Uterus (tissue), 4 donors: ENCODE measurements around the gene RNU1-2. TPM values are rescaled to one million over a fixed set of nuclear protein-coding genes. Genes with fewer than 3 reads are reported as not detected.
"Not testable (repeated sequence)": the region's sequence is repeated elsewhere in the genome, so short reads cannot be mapped to it uniquely, and the experiment has no call there.

ENCODE experiments used
- DNase-seq, 2 donors: peaks; one replicate each; pipeline ENCODE4 v3.0.0-alpha.2; 2019 to 2020
- H3K27ac ChIP-seq, 2 donors: fragments of 200-600 bp; sonication (generic); 1 replicate in 1 of 2; 2 replicates in 1 of 2; pipeline ENCODE4 v1.5.1; 2016 to 2018
- H3K27me3 ChIP-seq, 2 donors: fragments of 200-600 bp; sonication (generic); one replicate each; pipeline ENCODE4 v1.5.1; 2018 to 2019; ENCODE audit warnings: control low read depth in 1 of 2
- H3K36me3 ChIP-seq, 2 donors: fragments of 200-600 bp; sonication (generic); one replicate each; pipeline ENCODE4 v1.5.1; 2019; ENCODE audit warnings: control low read depth in 1 of 2
- H3K4me1 ChIP-seq, 2 donors: fragments of 200-600 bp; sonication (generic); one replicate each; pipeline ENCODE4 v1.5.1; 2018 to 2019; ENCODE audit warnings: control low read depth in 1 of 2
- H3K4me3 ChIP-seq, 2 donors: fragments of 200-600 bp; sonication (generic); 1 replicate in 1 of 2; 2 replicates in 1 of 2; pipeline ENCODE4 v1.5.1; 2018 to 2019; ENCODE audit warnings: mild to moderate bottlenecking in 1 of 2
- H3K9me3 ChIP-seq, 2 donors: fragments of 200-600 bp; sonication (generic); one replicate each; pipeline ENCODE4 v1.5.1; 2019; ENCODE audit warnings: control low read depth in 1 of 2
- POLR2A ChIP-seq, 2 donors: fragments of 450-650 bp; IDR thresholded peaks; one replicate each; pipeline ENCODE4 v1.6.1; 2016; ENCODE audit warnings: antibody characterized with exemption in 2 of 2, mild to moderate bottlenecking in 1 of 2, moderate library complexity in 1 of 2
- intact Hi-C: fragments of 100-400 bp; cut with DNase I; formaldehyde crosslinking; loops from one replicate; pipeline ENCODE4 v1.15.1; 2023; ENCODE audit warnings: low total_unique reads
- total RNA-seq, 4 donors: library from RNA; depleted of rRNA in 3 of 4; stranded (reverse); fragments of >200 nt in 3 of 4; gene quantifications; one replicate each; pipeline versions ENCODE4 v1.1.0 to v1.2.4, GENCODE V29; 2014 to 2023
- TF ChIP-seq, protein P1 (sequence below), 4 experiments: fragments of 200-600 bp in 2 of 4; fragments of 450-650 bp in 2 of 4; sonication (generic) in 2 of 4; IDR thresholded peaks; one replicate each; pipeline ENCODE4 v1.5.1; 2016 to 2019; ENCODE audit warnings: antibody characterized with exemption in 4 of 4, mild to moderate bottlenecking in 2 of 4, moderate library complexity in 1 of 4
- donor health status: DM: yes; HTN: yes; CAD: no.

Gene RNU1-2
- total RNA-seq, 4 donors from 2014 or later: under 0.01 to 2,125 (median under 0.01) TPM

DNA sequence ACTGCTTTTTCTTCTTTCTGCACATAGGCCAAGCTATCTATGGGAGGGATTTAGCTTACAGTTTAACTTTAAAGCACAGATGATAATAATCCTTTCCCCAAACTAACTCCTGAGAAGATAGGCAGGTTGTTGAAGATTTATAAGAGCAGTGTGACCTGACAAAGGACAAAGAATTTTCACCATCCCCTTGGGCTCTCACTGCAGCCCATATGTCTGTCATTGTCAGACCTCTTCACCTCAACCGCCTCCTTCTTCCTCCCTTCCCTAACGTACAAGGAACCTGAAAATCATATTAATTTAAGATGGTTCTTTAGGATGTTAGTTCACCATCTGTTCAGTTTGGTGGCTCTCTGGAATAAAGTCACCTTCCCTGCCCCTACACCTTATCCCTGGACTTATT is 5.0 kb downstream of the RNU1-2 start:
- no peaks in the 10 kb centered on the region for H3K27me3 ChIP-seq
- intact Hi-C loops: no loop called here
- no peak overlapping the region for H3K4me3 ChIP-seq
- TF ChIP-seq, protein P1, sequence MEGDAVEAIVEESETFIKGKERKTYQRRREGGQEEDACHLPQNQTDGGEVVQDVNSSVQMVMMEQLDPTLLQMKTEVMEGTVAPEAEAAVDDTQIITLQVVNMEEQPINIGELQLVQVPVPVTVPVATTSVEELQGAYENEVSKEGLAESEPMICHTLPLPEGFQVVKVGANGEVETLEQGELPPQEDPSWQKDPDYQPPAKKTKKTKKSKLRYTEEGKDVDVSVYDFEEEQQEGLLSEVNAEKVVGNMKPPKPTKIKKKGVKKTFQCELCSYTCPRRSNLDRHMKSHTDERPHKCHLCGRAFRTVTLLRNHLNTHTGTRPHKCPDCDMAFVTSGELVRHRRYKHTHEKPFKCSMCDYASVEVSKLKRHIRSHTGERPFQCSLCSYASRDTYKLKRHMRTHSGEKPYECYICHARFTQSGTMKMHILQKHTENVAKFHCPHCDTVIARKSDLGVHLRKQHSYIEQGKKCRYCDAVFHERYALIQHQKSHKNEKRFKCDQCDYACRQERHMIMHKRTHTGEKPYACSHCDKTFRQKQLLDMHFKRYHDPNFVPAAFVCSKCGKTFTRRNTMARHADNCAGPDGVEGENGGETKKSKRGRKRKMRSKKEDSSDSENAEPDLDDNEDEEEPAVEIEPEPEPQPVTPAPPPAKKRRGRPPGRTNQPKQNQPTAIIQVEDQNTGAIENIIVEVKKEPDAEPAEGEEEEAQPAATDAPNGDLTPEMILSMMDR (IDR thresholded peaks at IDR 0.05): no peak
- TF ChIP-seq POLR2A (IDR thresholded peaks at IDR 0.05): no peak
- peaks cover 0 to 3% of the 10 kb centered on the region in 2 donors for H3K4me1 ChIP-seq
- H3K9me3 ChIP-seq: no peaks in the 10 kb centered on the region
- H3K27ac ChIP-seq: no peak overlapping the region
- DNase-seq: no peak
- no peaks in the 10 kb centered on the region for H3K36me3 ChIP-seq

DNA sequence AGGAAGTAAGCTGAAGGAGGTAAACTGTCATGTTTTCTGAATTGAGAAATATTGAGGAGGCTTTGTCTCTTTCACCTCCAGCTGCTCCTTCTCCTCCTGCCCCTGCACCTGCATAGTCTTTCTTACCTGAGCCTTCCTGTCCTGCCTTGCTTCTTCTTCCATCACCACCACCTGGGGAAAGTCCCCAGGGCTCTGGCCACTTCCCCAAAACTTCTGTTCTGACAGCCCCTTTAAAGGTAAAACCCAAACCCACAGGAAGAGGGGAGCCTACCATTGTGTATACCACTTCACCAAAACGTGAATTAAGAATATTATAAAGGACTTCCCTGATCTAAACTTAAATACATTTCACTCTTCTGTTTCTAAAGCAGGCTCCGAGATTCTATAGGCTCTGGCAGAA is 5.6 kb downstream of the RNU1-2 start:
- H3K4me3 ChIP-seq, H3K27ac ChIP-seq, DNase-seq, H3K36me3 ChIP-seq, H3K4me1 ChIP-seq, H3K9me3 ChIP-seq, H3K27me3 ChIP-seq, intact Hi-C loops: not testable (repeated sequence)

DNA sequence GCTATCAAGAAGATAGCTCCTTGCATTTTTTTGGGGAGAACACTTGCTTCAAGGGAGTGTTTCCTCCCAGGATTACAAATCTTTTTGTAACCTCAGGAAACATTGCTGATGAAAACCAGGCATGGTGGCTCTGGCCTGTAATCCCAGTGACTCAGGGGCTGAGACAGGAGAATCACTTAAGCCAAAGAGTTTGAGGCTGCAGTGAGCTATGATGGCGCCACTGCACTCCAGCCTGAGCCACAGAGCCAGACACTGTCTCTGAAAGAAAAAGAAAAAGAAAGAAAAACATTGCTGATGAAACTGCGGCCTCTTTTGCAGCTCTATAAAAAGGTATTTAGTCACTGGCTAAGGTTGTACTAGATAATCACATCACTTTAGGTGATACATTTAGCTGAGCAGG is 7.3 kb downstream of the RNU1-2 start:
- Histone ChIP-seq H3K9me3 (no peaks in the 10 kb centered on the region), H3K36me3 (no peaks in the 10 kb centered on the region), H3K27me3 (no peaks in the 10 kb centered on the region), H3K4me1 (peaks cover 0 to 3% of the 10 kb centered on the region in 2 donors), H3K27ac (peak overlapping the region; percentile 95 to 99), H3K4me3 (no peak overlapping the region)
- intact Hi-C loops: no loop called here
- DNase-seq: no peak
- TF ChIP-seq, protein P1 (IDR thresholded peaks at IDR 0.05): no peak
- no peak for TF ChIP-seq POLR2A (IDR thresholded peaks at IDR 0.05)

DNA sequence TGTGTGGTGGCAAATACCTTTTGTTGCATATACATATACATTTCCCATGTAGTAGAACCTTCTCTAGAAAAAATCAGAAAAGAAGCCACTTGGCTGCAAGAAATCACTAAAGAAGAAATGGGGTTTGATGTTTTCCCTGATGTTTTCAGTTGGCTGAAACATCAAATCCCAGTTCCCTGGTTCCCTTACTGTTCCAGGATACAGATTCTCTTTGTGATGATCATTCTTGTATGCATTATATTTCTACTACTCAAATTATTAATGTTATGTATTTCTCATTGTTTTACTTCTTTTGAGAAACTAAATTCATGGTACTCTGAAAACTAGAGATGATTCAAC is 7.6 kb downstream of the RNU1-2 start:
- intact Hi-C loops: no loop called here
- peak overlapping the region; percentile 95 to 99 for H3K27ac ChIP-seq
- H3K36me3 ChIP-seq: no peaks in the 10 kb centered on the region
- H3K27me3 ChIP-seq: no peaks in the 10 kb centered on the region
- DNase-seq: no peak
- no peaks in the 10 kb centered on the region for H3K9me3 ChIP-seq
- TF ChIP-seq, protein P1 (IDR thresholded peaks at IDR 0.05): no peak
- TF ChIP-seq POLR2A (IDR thresholded peaks at IDR 0.05): no peak
- peak overlapping the region; percentile 50 to 54 for H3K4me3 ChIP-seq
- peaks cover 0 to 3% of the 10 kb centered on the region in 2 donors for H3K4me1 ChIP-seq

DNA sequence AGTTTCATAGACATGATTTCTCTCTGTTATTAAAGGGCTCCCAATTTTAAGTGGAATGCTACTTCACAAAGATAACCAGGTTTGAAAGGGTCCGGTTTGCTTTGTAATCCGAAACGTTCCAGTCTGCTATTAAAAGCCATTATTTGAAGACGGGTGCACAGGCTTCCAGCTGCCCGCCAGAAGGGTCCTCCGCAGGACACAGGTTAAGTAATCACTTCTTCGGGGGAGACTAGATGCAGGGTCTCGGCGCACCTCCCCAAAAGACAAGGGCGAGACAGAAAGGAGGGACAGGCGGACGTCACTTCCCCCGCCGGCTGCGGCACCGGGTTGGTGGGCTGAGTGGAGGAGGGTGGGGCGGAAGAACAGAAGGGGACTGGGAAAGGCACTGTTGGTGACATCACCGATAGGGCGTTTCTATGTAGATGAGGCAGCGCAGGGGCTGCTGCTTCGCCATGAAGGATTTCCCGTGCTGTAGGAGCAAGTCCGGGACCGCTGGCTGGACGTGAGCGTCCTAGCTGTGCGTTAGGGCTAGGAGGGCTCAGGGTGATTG is 8.9 kb downstream of the RNU1-2 start:
- peak overlapping the region; percentile 50 to 54 for H3K4me3 ChIP-seq
- peak; percentile 99 to 100 for DNase-seq
- peaks cover 0 to 3% of the 10 kb centered on the region in 2 donors for H3K4me1 ChIP-seq
- H3K9me3 ChIP-seq: no peaks in the 10 kb centered on the region
- H3K27me3 ChIP-seq: no peaks in the 10 kb centered on the region
- peak overlapping the region; percentile 95 to 99 for H3K27ac ChIP-seq
- intact Hi-C loops: no loop called here
- H3K36me3 ChIP-seq: no peaks in the 10 kb centered on the region
- TF ChIP-seq POLR2A (IDR thresholded peaks at IDR 0.05): peak; percentile 94
- TF ChIP-seq, protein P1 (IDR thresholded peaks at IDR 0.05): no peak
